Pancreas (tissue), 10 donors: ENCODE measurements around the gene SLC43A1. TPM values are rescaled to one million over a fixed set of nuclear protein-coding genes. Genes with fewer than 3 reads are reported as not detected.

Experiments
- ATAC-seq, 4 donors: fragments of 200-7000 bp; cut with Tn5 transposase; one replicate each; pipeline versions ENCODE4 v1.8.0 to v1.9.1; 2020; ENCODE audit warnings: mild to moderate bottlenecking in 4 of 4, moderate library complexity in 4 of 4
- DNase-seq, 6 donors: peaks; one replicate each; pipeline ENCODE4 v3.0.0-alpha.2; 2020
- FAIRE-seq: peaks from 2 replicates; lab custom pipeline; 2012; peaks lifted over from hg19 to GRCh38; lab: Jason Lieb, UNC
- H3K27ac ChIP-seq, 4 donors: fragments of 200-600 bp; sonication (generic); 1 replicate in 3 of 4; 2 replicates in 1 of 4; pipeline versions ENCODE4 v1.5.0 to v1.8.0; 2020
- H3K27me3 ChIP-seq, 4 donors: fragments of 200-600 bp; one replicate each; pipeline ENCODE4 v1.8.0; 2021
- H3K36me3 ChIP-seq, 3 donors: fragments of 200-600 bp; sonication (generic) in 1 of 3; one replicate each; pipeline versions ENCODE4 v1.5.0 to v1.8.0; 2020 to 2021
- H3K4me1 ChIP-seq, 3 donors: fragments of 200-600 bp; one replicate each; pipeline ENCODE4 v1.8.0; 2021
- H3K4me3 ChIP-seq, 4 donors: fragments of 200-600 bp; sonication (generic) in 2 of 4; one replicate each; pipeline versions ENCODE4 v1.5.0 to v1.8.0; 2020 to 2021
- H3K9me3 ChIP-seq, 4 donors: fragments of 200-600 bp; one replicate each; pipeline ENCODE4 v1.8.0; 2021
- CTCF ChIP-seq, 4 donors: fragments of 200-600 bp; sonication (generic) in 3 of 4; IDR thresholded peaks; one replicate each; pipeline versions ENCODE4 v1.5.0 to v1.8.0; 2021; ENCODE audit warnings: antibody characterized with exemption in 4 of 4
- WGBS, 2 donors: extraction: QIAGEN DNeasy Blood & Tissue Kit; methylation state at CpG; one replicate each; pipeline ENCODE4 v1.1.7; 2013; 5-methylcytosine and 5-hydroxymethylcytosine counted together
- intact Hi-C, 3 donors: fragments of 100-400 bp; cut with DNase I; formaldehyde crosslinking; loops; one replicate each; pipeline versions ENCODE4 v1.11.1 to v1.14.2; 2022
- polyA plus RNA-seq, 2 donors: library from polyadenylated mRNA; stranded (reverse); fragments of 200-250 nt; gene quantifications; one replicate each; pipeline ENCODE4 v1.2.3, GENCODE V29; 2013
- total RNA-seq, 6 donors: library from RNA; stranded (reverse); fragmentation: NEBNext Ultra II Directional in 4 of 6; extraction: Animal tissue kit (Norgen Biotek cat#: 25700) in 4 of 6; gene quantifications; one replicate each; pipeline versions ENCODE4 v1.2.1 to v1.2.4, GENCODE V29; 2021 to 2023
- donor health status: healthy with polysubstance abuse.
- donor health status: DM: no; HTN: no; CAD: no; lungs with moderate emphysema.
- donor health status: DM: no; HTN: no; CAD: no.
- donor health status: control.
- donor health status: control.
- donor health status: Bipolar disorder and iron deficiency.
- donor health status: DM: yes; HTN: yes; CAD: no.
- donor health status: DM: no; HTN: no; CAD: no.
- donor health status: DM: no; HTN: no; CAD: no.
- donor health status: DM: yes; HTN: yes; CAD: no.

The SLC43A1 gene
- total and polyA plus RNA-seq, 8 donors, result 78.3 to 280 (median 122) TPM

- intact Hi-C loops, result no loop called here
- no peak overlapping the region for H3K27ac ChIP-seq
- 70 to 75% methylated on average over 5 of the region's 5 CpGs for WGBS, 2 donors
- no peaks in the 10 kb centered on the region for H3K27me3 ChIP-seq
- no peaks in the 10 kb centered on the region for H3K9me3 ChIP-seq
- no peak for DNase-seq
- no peak overlapping the region for H3K4me3 ChIP-seq
- H3K4me1 ChIP-seq, result peaks cover 0 to 4% (median 3%) of the 10 kb centered on the region in 3 donors
- ATAC-seq, result no peak
- TF ChIP-seq CTCF (IDR thresholded peaks at IDR 0.05), result no peak
- peaks cover 0 to 2% (median 0%) of the 10 kb centered on the region in 3 donors for H3K36me3 ChIP-seq
- no peak for FAIRE-seq
These were observed 31.5 kb upstream of the SLC43A1 start for GRCh38 chr11:57546869-57547475.

GRCh38 chr11:57546451-57546850 lies 30.9 kb upstream of the SLC43A1 start:
- ATAC-seq (no peak), DNase-seq (no peak), FAIRE-seq (no peak)
- Histone ChIP-seq H3K4me3 (no peak overlapping the region), H3K9me3 (no peaks in the 10 kb centered on the region), H3K36me3 (no peaks in the 10 kb centered on the region), H3K27me3 (no peaks in the 10 kb centered on the region), H3K4me1 (no peaks in the 10 kb centered on the region), H3K27ac (no peak overlapping the region)
- no peak for TF ChIP-seq CTCF (IDR thresholded peaks at IDR 0.05)
- WGBS, 2 donors, result 97 to 99% methylated on average over 7 of the region's 7 CpGs
- intact Hi-C loops, result no loop called here

- intact Hi-C loops, result no loop called here
- WGBS, 2 donors, result 89 to 95% methylated on average over 12 to 13 of the region's 13 CpGs
- Histone ChIP-seq H3K9me3 (no peaks in the 10 kb centered on the region), H3K4me3 (no peak overlapping the region), H3K27ac (no peak overlapping the region), H3K27me3 (no peaks in the 10 kb centered on the region), H3K36me3 (no peaks in the 10 kb centered on the region), H3K4me1 (no peaks in the 10 kb centered on the region)
- FAIRE-seq, result no peak
- DNase-seq, result peak in 1 of 6 donors; percentile 65
- ATAC-seq, result no peak
- no peak for TF ChIP-seq CTCF (IDR thresholded peaks at IDR 0.05)
These were observed 30.4 kb upstream of the SLC43A1 start for GRCh38 chr11:57545883-57546282.

GRCh38 chr11:57544566-57544965 lies 29.1 kb upstream of the SLC43A1 start:
- Histone ChIP-seq H3K9me3 (no peaks in the 10 kb centered on the region), H3K27me3 (no peaks in the 10 kb centered on the region), H3K4me1 (no peaks in the 10 kb centered on the region), H3K4me3 (no peak overlapping the region), H3K36me3 (no peaks in the 10 kb centered on the region), H3K27ac (no peak overlapping the region)
- 74 to 83% methylated on average over 6 of the region's 6 CpGs for WGBS, 2 donors
- no peak for ATAC-seq
- intact Hi-C loops, result no loop called here
- no peak for TF ChIP-seq CTCF (IDR thresholded peaks at IDR 0.05)
- FAIRE-seq, result no peak
- no peak for DNase-seq

GRCh38 chr11:57543593-57543992 lies 28.1 kb upstream of the SLC43A1 start:
- DNase-seq (no peak), FAIRE-seq (no peak), ATAC-seq (peak in 1 of 4 donors; percentile 35)
- no peak for TF ChIP-seq CTCF (IDR thresholded peaks at IDR 0.05)
- Histone ChIP-seq H3K9me3 (no peaks in the 10 kb centered on the region), H3K4me1 (no peaks in the 10 kb centered on the region), H3K4me3 (no peak overlapping the region), H3K27ac (no peak overlapping the region), H3K36me3 (no peaks in the 10 kb centered on the region), H3K27me3 (no peaks in the 10 kb centered on the region)
- 34 to 44% methylated on average over 6 of the region's 6 CpGs for WGBS, 2 donors
- intact Hi-C loops, result no loop called here
